HG03575 (cell line): Measurements from ENCODE around the gene MYL5.
A peak's percentile ranks its signal among the peaks of the same experiment; 100 is the strongest.
"Not testable (repeated sequence)": the region's sequence is repeated elsewhere in the genome, so short reads cannot be mapped to it uniquely, and the experiment has no call there.

Source experiments
- ATAC-seq: cut with Tn5 transposase; IDR thresholded peaks from one replicate; pipeline ENCODE4 v1.9.1; 2021; ENCODE audit not compliant: unreplicated experiment, insufficient number of reproducible peaks, low FRiP score; ENCODE audit errors: extremely low read depth

MYL5 gene

GRCh38 chr4:699816-700580, 25.7 kb downstream of the MYL5 start:
- no peak for ATAC-seq

- ATAC-seq = no peak
Observed at GRCh38 chr4:700587-701264, 26.4 kb downstream of the MYL5 start.

- no peak for ATAC-seq
Observed at GRCh38 chr4:702618-703048, 28.3 kb downstream of the MYL5 start.

GRCh38 chr4:703336-704197, 29.2 kb downstream of the MYL5 start:
- ATAC-seq = no peak

GRCh38 chr4:704198-704891, 30.0 kb downstream of the MYL5 start:
- ATAC-seq = no peak

GRCh38 chr4:704971-705277, 30.6 kb downstream of the MYL5 start:
- ATAC-seq = no peak

- ATAC-seq = peak; percentile 58
Observed at GRCh38 chr4:705278-706082, 31.1 kb downstream of the MYL5 start, which contains the start of gene PCGF3. PCGF3 (plus strand) TSS chr4:705832; CDS start chr4:733681, 27,849 bp downstream.

GRCh38 chr4:706083-706633, 31.8 kb downstream of the MYL5 start:
- ATAC-seq = not testable (repeated sequence)

- no peak for ATAC-seq
Observed at GRCh38 chr4:706834-707598, 32.7 kb downstream of the MYL5 start.

- no peak for ATAC-seq
Observed at GRCh38 chr4:707929-708630, 33.7 kb downstream of the MYL5 start.

GRCh38 chr4:708631-708933, 34.2 kb downstream of the MYL5 start:
- no peak for ATAC-seq

GRCh38 chr4:709348-709747, 35.0 kb downstream of the MYL5 start:
- ATAC-seq = no peak

- ATAC-seq = no peak
Observed at GRCh38 chr4:710116-710515, 35.8 kb downstream of the MYL5 start.

- no peak for ATAC-seq
Observed at GRCh38 chr4:710916-711315, 36.6 kb downstream of the MYL5 start.

GRCh38 chr4:712093-712492, 37.8 kb downstream of the MYL5 start:
- no peak for ATAC-seq

GRCh38 chr4:712916-713632, 38.7 kb downstream of the MYL5 start:
- ATAC-seq = no peak
